ENCODE results near the gene NRP2.

The NRP2 gene

GRCh38 chr2:205708231-205708631 lies 25.9 kb downstream of the NRP2 start:
- no peak for DNase-seq

GRCh38 chr2:205709319-205709718 lies 27.0 kb downstream of the NRP2 start:
- DNase-seq = no peak

GRCh38 chr2:205712508-205712907 lies 30.2 kb downstream of the NRP2 start:
- DNase-seq = no peak

GRCh38 chr2:205713086-205713485 lies 30.8 kb downstream of the NRP2 start:
- DNase-seq = no peak

GRCh38 chr2:205714058-205714776 lies 31.9 kb downstream of the NRP2 start:
- DNase-seq = peak; percentile 74

- no peak for DNase-seq
Measured at GRCh38 chr2:205714789-205715720, 32.8 kb downstream of the NRP2 start.

- peak; percentile 42 for DNase-seq
Measured at GRCh38 chr2:205715831-205716525, 33.7 kb downstream of the NRP2 start.

- DNase-seq = no peak
Measured at GRCh38 chr2:205717175-205717846, 35.0 kb downstream of the NRP2 start.

GRCh38 chr2:205717999-205718398 lies 35.7 kb downstream of the NRP2 start:
- DNase-seq = no peak

GRCh38 chr2:205719847-205720246 lies 37.5 kb downstream of the NRP2 start:
- no peak for DNase-seq

- DNase-seq = no peak
Measured at GRCh38 chr2:205720451-205720902, 38.2 kb downstream of the NRP2 start.

- DNase-seq = peak; percentile 6
Measured at GRCh38 chr2:205721057-205721449, 38.8 kb downstream of the NRP2 start.

GRCh38 chr2:205722283-205722918 lies 40.1 kb downstream of the NRP2 start:
- DNase-seq = no peak

GRCh38 chr2:205723179-205723578 lies 40.9 kb downstream of the NRP2 start:
- DNase-seq = no peak

- DNase-seq = no peak
Measured at GRCh38 chr2:205725059-205725458, 42.8 kb downstream of the NRP2 start.

- DNase-seq = no peak
Measured at GRCh38 chr2:205726506-205726905, 44.2 kb downstream of the NRP2 start.

- no peak for DNase-seq
Measured at GRCh38 chr2:205727174-205727573, 44.9 kb downstream of the NRP2 start.

GRCh38 chr2:205728366-205728765 lies 46.1 kb downstream of the NRP2 start:
- DNase-seq = no peak

GRCh38 chr2:205730191-205730590 lies 47.9 kb downstream of the NRP2 start:
- DNase-seq = no peak

- no peak for DNase-seq
Measured at GRCh38 chr2:205730701-205731582, 48.6 kb downstream of the NRP2 start.

GRCh38 chr2:205731583-205731981 lies 49.3 kb downstream of the NRP2 start:
- no peak for DNase-seq
